SK-N-SH (cell line): ENCODE results near the gene LRRC42.

ENCODE experiments used
- CHD2 ChIP-seq: fragments of 150-350 bp; IDR thresholded peaks from 2 replicates; pipeline ENCODE4 v1.6.1; 2018; ENCODE audit warnings: low read length; ENCODE audit not compliant: partially characterized antibody
- FOXJ3 ChIP-seq: sonication (generic); formaldehyde crosslinking; IDR thresholded peaks from 2 replicates; pipeline ENCODE4 v1.5.1; 2020; ENCODE audit warnings: mild to moderate bottlenecking, missing genetic modification reagents
- SIN3A ChIP-seq: IDR thresholded peaks from 2 replicates; pipeline ENCODE4 v1.6.1; 2012; ENCODE audit warnings: low read depth, mild to moderate bottlenecking, low read length, moderate library complexity, borderline replicate concordance
- ZBTB33 ChIP-seq: IDR thresholded peaks from 2 replicates; pipeline ENCODE4 v1.4.0; 2012; ENCODE audit warnings: low read depth, borderline replicate concordance

GRCh38 chr1:53909946-53910345, 36.2 kb upstream of the LRRC42 start:
- no peak for TF ChIP-seq CHD2
- no peak for TF ChIP-seq FOXJ3 (CRISPR knock-in tag)
- no peak for TF ChIP-seq ZBTB33
- TF ChIP-seq SIN3A = no peak
